HG03571 (cell line): ENCODE data around the gene CST3.
"Not testable (repeated sequence)": the region's sequence is repeated elsewhere in the genome, so short reads cannot be mapped to it uniquely, and the experiment has no call there.

ENCODE experiments used
- ATAC-seq: cut with Tn5 transposase; IDR thresholded peaks from one replicate; pipeline ENCODE4 v1.9.1; 2021; ENCODE audit not compliant: unreplicated experiment

Gene CST3

GRCh38 chr20:23662276-23662870 is 24.6 kb upstream of the CST3 start:
- ATAC-seq: no peak

GRCh38 chr20:23661002-23661429 is 23.3 kb upstream of the CST3 start:
- ATAC-seq: no peak

- no peak for ATAC-seq
These were observed 22.5 kb upstream of the CST3 start for GRCh38 chr20:23659989-23660837.

- not testable (repeated sequence) for ATAC-seq
These were observed 21.8 kb upstream of the CST3 start for GRCh38 chr20:23659610-23659988.

- ATAC-seq: no peak
These were observed 21.3 kb upstream of the CST3 start for GRCh38 chr20:23658989-23659609.

- no peak for ATAC-seq
These were observed 20.6 kb upstream of the CST3 start for GRCh38 chr20:23658336-23658735.

GRCh38 chr20:23657202-23657601 is 19.4 kb upstream of the CST3 start:
- no peak for ATAC-seq

GRCh38 chr20:23656372-23656771 is 18.6 kb upstream of the CST3 start:
- no peak for ATAC-seq

- no peak for ATAC-seq
These were observed 17.9 kb upstream of the CST3 start for GRCh38 chr20:23655491-23656211.

GRCh38 chr20:23654717-23655116 is 17.0 kb upstream of the CST3 start:
- ATAC-seq: no peak

- ATAC-seq: no peak
These were observed 16.2 kb upstream of the CST3 start for GRCh38 chr20:23654000-23654399.

- ATAC-seq: no peak
These were observed 15.7 kb upstream of the CST3 start for GRCh38 chr20:23653400-23653938.

GRCh38 chr20:23652926-23653325 is 15.2 kb upstream of the CST3 start:
- no peak for ATAC-seq

GRCh38 chr20:23652371-23652770 is 14.6 kb upstream of the CST3 start:
- no peak for ATAC-seq

GRCh38 chr20:23651117-23651516 is 13.4 kb upstream of the CST3 start:
- ATAC-seq: no peak

- ATAC-seq: no peak
These were observed 12.2 kb upstream of the CST3 start for GRCh38 chr20:23649830-23650417.

- no peak for ATAC-seq
These were observed 11.5 kb upstream of the CST3 start for GRCh38 chr20:23649242-23649641.

- ATAC-seq: no peak
These were observed 9.6 kb upstream of the CST3 start for GRCh38 chr20:23647346-23647745.

GRCh38 chr20:23646106-23646873 is 8.5 kb upstream of the CST3 start:
- ATAC-seq: no peak

GRCh38 chr20:23645575-23645974 is 7.8 kb upstream of the CST3 start:
- ATAC-seq: no peak
